Urothelium cell line (cell line): Measurements from ENCODE around the gene CTU1.

Source experiments
- DNase-seq: peaks from one replicate; pipeline ENCODE4 v3.0.0; 2011; ENCODE audit warnings: low spot score, mixed read lengths
- FAIRE-seq: peaks from 2 replicates; lab custom pipeline; 2011; peaks lifted over from hg19 to GRCh38; lab: Jason Lieb, UNC

The CTU1 gene

DNA sequence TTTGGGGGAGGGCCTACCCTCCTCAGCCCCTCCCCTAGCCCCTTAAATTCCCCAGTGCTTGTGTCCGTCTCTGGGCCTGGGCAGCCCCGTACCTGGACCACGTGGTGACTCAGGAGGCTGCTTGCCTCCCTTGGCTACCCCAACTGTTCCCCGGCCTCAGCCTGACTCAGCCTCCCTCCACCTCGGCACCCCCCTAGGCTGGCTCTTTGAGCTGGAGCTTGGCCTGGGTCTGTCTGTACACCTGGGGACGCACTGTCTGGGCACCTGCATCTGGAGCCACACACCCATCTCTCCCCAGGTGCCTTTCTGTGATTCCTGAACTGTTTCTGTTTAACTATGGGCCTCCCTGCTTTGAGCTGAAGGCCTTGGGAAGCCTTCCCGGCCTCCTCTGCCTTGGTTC, 23.7 kb downstream of the CTU1 start:
- DNase-seq (no peak), FAIRE-seq (no peak)

DNA sequence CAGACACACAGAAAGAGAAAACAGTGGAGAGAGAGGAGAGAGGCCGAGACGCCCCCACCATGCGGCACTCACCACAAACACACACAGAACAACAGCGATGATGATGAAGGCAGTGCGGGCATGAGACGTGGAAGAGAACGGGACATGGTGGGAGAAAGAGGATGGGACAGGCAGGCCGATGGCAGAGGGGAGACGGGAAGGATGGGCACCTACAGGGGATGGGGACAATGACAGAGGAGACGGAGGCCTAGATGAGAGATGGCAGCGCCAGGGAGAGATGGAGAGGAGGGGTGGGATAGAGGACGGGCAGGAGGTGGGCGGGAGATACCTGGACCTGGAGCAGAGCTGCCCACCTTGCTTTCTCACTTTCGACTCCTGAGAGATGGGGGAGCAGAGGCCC, 24.4 kb downstream of the CTU1 start:
- FAIRE-seq (no peak), DNase-seq (no peak)

DNA sequence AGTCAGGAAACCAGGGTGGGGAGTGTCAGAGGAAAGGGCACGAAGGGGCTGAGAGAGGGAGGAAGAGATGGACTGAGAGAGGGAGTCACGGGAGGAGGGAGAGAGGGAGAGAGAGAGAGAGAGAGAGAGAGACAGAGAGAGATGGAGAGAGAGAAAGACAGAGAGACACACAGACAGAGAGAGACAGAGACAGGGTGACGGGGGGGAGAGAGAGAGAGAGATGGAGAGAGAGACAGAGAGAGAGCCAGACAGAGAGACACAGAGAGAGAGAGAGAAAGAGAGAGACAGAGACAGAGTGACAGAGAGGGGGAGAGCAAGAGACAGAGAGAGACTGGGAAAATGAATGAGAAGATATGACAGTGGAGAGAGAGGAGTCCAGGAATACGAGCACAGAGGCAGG, 25.0 kb downstream of the CTU1 start:
- no peak for FAIRE-seq
- DNase-seq = no peak

DNA sequence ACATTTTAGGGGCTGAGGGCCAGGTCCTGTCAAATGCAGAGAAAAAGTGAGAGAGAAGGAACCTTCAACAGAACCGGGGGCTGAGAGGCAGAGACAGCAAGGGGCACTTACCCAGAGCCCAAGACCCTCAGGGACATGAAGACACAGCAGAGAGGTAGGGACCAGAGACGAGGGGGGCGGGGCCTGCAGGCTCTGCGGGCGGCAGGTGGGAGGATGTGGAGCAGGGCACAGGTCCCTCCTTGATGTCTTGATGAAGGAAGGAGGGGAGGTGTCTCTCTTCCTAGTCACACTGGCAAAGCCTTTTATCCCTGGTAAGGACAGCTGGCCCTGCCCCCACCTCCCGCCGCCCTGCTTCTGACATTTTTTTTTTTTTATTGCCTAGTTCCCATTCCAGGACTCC, 25.6 kb downstream of the CTU1 start, which contains the start of gene KLK14:
Gene KLK14 (minus strand): TSS at position 277 of the 400 bp plus-strand sequence. CDS start 273 bp downstream, at position 4.
- no peak for FAIRE-seq

DNA sequence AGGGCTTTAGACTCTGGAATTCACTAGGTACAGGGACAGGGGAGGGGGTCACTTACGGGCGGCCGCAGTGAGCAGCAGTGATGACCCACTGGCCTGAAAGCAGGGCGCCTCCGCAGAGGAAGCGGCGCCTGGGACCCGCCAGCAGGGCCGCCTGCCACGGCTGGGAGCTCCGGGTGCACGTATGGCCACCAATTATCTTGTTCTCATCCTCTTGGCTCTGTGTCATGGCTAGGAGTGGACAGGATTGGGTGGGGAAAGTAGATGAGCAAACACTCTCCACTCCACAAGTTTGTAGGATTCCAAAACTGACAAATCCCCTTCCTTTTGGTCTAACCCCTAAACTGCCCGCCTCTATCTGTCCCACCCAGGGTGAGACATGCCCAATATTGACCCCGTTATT, 26.7 kb downstream of the CTU1 start:
- DNase-seq (no peak), FAIRE-seq (no peak)

More for the DNA sequence above, 25.6 kb downstream of the CTU1 start, which contains the start of gene KLK14:
- DNase-seq = no peak

DNA sequence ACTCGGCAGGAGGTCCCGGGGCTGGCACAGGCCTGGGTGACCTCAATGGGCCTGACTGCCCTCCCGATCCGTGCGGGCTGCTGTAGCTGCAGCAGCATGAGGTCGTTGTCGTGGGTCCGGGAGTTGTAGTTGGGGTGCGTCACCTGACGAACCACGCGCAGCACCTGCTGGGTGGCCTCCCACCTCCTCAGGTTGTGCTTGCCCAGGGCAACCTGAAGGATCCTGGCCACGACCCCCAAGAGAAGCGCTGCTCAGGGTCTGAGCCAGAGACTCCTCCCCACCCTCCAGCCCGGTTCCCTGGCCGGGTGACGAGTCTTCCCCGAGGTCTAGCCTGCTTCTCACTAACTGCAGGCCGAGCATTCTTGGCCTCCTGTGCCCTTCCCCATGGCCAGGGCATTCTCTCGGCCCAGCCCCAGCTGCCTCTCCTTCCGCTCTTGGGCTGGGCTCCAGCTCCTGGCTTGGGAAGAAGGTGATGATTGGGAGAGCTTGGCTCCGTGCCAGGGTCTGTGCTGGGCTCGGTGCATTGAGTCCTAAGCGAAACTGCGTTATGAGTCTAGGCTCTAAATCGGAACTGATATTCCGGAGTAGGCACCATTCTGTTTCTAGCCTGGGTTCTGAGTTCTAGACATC, 28.6 kb downstream of the CTU1 start:
- FAIRE-seq (no peak), DNase-seq (no peak)

DNA sequence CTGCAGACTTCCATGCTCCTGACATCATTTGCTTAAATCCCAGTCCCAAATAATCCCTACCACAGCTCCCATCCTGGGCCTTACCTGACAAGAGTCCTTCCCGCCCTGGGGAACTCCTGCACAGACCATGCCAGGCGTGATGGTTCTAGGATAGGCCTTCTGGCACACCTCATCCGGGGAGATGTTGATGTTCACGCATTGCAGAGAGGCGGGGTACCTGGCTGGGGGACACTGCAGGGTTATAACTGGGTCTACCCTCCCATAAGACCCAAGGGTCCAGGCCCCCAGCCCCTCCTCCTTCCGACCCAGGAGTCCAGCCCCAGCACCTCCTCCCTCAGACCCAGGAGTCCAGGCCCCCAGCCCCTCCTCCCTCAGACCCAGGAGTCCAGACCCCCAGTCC, 29.5 kb downstream of the CTU1 start:
- FAIRE-seq = no peak

DNA sequence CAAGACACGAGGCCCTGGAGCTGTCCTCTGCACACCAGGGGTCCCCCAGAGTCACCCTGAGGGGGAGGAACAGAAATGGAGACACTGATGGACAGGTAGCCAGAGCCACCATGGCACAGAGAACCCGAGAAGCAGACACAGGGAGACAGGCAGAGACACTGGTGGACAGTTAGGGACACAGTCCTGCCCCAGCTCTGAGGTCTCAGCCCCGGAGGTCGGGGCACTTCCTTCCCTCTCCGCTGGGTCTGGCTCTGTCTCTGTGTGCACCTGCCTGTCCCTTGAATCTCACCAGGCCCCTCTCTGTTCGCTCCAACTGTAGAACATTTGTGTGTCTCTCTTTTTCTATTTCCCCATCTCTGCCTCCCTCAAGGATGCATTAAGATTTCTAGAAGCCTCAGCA, 30.1 kb downstream of the CTU1 start:
- no peak for DNase-seq
- FAIRE-seq = no peak

More for the DNA sequence above, 29.5 kb downstream of the CTU1 start:
- no peak for DNase-seq

DNA sequence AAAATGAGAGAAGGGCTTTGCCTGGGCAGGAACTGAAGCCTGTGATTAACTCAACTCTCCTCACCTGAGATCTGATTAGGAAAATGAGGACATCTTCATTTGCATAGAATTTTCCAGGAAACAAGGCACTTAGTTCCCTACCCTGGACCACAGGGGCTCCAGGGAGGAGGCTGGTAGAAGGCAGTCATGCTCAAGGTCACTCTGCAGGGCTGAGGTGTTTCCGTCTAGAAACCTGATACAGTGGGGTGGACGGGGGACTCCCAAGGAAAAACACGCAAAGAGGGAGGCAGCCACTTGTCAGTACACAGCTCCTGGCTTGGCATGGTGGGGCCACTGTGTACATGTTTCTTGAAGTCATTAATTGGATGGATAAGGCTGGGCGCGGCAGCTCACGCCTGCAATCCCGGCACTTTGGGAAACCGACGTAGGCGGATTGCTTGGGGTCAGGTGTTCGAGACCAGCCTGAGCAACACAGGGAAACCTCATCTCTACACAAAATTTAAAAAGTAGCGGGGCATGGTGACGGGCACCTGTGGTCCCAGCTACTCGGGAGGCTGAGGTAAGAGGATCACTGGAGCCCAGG, 31.5 kb downstream of the CTU1 start:
- DNase-seq (no peak), FAIRE-seq (no peak)

DNA sequence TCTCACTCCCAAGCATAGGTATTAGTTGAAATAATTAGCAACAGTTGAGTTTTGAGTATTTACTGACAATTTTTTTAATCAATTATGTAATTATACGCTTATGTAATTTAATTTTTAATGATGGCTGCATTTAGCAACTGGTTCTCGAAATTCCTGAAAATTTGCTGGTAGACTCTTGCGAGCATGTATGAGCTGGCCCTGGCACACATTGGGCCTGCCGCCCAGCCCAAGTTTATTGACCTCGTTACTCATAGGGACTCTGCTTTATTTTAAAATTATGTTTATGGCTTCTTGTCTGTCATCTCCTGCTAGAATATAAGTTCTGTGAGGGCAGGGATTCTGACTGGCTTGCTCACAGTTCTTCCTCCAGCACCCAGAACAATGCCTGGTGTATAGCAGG, 32.2 kb downstream of the CTU1 start:
- DNase-seq = no peak
- FAIRE-seq = no peak

DNA sequence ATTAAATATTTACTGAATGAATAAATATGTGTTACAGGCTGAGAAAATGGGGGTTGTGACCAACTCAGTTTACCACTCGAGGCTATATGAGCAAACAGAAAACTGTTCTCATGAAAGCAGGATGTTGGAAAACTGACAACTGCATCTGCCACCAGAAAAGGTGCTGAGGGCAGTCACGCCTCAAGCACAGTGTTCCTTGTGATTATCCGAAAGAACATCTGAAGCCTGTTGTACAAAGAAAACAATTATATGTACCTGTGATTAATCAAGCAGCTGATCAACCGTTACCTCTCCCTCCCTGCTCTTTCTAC, 37.2 kb downstream of the CTU1 start:
- DNase-seq (no peak), FAIRE-seq (no peak)

DNA sequence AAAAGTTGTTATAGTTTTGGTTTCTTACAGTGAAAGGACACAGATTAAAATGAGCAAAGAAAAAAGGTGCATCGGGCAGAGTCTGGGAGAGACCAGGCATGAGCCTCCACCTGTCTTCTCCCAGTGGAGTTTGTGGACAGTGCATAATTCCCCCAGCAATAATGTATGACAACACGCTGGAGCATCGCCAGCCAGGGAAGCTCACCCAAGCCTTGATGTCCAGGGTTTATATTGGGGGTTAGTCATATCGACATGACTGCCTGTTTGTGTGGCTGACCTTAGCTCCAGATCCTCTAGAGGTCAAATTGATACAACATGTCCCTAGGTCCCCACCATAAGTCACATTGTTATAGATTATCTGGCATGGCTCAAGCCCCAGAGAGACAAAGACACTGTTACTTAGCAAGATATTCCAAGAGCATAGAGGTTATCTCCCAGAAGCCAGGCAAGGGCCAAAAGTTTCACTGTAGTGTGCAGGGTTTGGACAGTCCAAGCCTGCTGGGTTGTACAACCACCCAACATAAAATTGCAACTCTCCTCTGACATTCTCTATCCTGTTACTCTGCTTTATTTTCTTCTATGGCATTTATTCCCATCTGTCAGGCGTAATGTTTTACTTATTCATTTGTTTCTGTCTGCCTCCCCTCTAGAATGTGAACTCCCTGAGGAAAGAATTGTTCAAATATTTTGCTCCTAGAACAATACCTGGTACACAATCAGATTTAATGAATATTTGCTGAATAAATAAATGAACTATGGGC, 37.7 kb downstream of the CTU1 start:
- DNase-seq = no peak
- no peak for FAIRE-seq

DNA sequence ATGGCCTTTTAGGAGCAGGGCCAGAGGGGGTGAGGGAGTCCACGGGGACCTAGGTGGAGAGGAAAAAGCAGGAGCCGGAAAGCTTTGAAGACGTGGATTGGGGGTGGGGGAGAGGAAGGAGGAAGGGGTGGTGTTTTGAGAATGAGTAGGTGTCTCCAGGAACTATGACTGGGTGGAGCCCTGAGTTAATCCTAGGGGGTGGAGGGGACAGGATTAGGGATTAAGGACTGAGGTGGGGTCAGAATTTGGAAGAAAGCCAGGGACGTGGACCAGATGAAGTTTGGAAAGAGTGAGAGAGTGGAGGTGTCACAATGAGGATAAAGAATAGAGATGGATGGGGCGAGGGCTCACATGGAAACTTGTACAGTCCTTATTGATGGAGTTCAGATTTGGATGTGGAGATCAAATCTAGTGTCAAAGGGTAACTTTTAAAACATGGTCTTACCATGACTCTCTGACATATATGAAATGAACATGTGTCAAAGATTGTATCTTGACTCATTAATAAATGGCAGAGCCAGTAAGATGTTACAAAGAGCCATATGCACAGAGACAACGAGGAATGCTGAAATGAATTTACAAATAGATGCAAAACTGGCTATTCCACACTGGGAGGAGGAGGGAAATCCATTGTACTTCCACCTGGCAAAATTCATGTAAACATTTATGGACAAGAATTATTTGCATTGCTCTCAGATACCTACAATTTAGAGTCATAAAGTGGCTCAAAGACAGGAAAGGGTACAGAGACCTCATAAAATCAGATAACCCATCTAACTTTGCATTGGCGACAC, 41.6 kb downstream of the CTU1 start:
- FAIRE-seq = no peak
- DNase-seq = no peak

DNA sequence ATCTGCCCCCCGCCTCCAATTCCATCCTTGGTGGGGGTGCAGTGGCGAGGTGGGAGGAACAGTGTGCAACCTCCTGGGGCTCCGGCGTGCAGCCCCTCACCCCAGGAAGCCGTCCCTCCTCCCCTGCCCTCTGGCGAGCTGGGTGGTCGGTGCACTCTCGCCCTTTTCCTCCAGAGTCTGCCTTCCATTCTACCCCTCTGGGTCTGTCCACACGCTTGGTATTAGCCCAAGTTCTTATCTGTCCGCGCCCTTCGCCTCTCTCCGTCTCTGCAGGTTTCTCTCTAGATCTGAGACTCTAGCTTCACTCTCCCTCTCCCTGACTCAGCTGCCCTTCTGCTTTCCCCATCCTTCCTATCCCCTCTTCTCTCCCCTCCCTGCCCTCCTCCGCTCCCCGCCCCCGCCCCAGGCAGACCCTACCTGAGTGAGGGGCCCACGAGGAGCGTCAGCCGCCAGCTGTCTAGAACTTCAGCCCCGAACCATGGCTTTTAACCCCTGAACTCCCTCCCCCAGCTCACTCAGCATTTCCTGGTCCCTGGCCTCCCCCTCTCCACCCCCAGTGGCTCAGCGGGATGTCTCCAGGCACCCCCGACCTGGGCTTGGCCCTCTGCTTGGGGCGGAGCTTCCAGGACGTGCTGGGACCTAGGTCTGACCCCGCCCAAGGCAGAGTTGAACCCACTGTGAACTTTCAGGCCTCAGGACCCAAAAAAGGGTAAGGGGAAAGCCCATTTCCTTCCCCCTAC, 42.8 kb downstream of the CTU1 start:
- FAIRE-seq (no peak), DNase-seq (no peak)

DNA sequence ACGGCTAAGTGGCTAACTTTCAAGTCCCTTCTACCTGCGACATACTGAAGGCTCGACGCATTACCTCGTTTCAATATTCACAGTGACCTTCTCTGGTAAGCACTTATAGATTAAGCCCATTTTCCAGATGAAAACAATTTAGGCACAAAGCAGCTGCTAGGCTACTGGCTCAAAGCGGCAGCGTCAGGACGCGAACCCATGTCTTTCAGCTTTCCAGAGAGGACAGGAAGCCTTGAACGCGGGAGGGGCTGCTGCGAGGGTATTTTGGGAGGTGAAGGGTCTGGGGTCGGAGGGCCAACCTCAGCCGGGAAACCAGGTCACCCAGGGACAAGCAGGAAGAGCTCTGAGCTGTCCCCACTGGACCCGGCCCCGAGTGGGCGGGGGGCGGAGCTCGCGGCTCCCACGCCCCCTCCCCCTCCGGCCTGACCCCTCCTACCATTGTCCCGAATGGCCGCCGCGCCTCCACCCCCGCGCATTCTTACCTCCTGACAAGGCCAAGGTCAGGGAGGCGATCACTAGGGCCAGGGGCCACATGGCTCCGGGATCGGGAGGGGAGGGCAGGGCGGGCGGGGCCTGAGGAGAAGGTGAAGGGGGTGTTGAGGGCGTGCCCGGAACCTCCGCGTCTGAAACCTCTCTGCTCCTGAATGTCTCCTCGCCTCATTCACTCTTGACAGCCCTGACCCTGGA, 43.5 kb downstream of the CTU1 start, which contains the start of gene KLK13:
Gene KLK13 (minus strand): TSS at position 559 of the 687 bp plus-strand sequence. CDS start 25 bp downstream, at position 534.
- peak; percentile 82 for DNase-seq
- peak; percentile 59 for FAIRE-seq

DNA sequence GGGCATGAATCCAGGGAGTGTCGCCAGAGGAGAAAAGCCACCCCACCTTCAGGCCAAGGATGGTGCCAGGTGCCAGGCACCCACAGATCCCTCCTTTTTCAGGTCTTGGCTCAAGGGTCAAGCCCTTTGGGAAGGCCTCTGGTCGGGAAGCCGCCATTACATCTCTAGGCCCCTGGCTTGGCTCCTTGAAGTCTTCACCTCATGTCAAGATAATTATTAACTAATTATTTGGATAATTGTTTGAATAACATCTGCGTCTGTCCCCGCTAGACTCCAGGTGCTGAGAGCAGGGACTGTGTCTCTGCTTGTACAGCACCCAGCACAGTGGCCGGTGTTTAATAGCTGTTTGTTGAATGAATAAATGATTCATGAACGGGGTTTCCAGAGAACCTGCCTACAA, 44.5 kb downstream of the CTU1 start:
- DNase-seq = no peak
- no peak for FAIRE-seq

DNA sequence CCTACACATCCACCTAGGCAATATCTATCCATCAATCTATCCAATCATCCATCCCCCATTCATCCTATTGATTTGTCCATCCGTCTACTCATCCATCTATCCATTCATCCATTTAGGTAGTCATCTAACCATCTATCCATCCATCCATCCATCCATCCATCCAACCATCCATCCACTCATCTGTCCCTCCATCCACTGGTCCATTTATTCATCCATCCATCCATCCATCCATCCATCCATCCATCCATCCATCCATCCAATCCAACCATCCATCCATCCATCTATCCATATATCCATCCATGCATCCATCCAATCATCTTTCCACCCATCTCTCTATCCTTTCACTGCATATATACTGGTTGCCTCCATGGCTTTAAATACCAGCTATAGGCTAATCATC, 47.2 kb downstream of the CTU1 start:
- FAIRE-seq (peak; percentile 48), DNase-seq (no peak)

DNA sequence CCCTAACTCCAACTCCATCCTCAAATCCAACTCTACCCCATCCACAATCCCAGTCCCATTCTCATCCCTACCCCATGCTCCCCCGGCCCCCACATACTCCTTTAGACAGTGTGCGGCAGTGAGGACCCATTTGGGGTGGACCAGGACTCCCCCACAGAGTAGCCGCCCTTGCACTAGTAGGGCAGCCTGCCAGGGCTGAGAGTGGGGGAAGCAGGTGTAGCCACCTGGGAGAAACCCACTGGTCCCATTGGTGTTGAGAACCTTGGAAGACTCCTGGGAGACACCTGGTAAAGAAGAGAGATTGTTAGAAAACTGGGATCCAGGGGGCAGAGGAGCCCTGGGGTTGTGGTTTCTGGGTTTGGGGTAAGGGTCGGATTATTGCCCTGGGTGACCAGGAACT, 47.9 kb downstream of the CTU1 start:
- DNase-seq = no peak
- no peak for FAIRE-seq

DNA sequence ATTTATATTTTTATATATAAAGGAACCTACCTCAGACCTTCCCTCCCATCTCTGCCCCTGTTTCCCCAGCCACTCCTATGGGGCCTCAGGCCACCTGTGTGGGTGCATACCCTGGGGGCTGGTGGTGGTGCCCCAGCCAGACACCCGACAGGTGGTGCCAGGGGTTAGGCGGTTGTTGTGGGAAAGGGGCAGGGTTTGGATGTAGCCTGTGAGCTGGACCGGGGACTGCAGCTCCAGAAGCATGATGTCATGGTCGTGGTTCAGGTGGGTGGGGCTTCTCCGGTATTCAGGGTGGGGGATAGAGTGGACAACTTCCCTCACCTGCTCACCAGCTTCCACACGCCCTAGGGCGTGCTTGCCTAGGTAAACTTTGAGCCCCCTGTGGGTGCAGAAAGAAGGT, 48.5 kb downstream of the CTU1 start:
- no peak for DNase-seq
- no peak for FAIRE-seq

DNA sequence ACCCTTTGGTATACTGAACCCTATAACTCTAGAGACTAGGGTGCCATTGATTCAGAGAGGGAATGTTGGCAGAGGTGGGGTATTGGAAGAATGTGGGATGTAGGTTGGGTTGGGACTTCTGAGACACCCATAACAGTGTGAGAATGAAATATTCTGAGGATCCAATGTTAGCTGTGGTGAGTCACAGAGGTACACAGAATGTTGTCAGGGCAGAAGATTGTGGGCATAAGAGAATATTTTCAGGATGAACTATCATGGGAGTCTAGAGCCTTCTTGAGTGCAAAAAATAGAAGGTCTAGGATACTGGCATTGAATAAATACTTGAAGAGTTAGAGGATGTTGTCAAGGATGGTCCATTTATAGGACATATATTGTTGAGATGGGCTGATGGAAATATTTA, 52.3 kb downstream of the CTU1 start:
- FAIRE-seq (no peak), DNase-seq (no peak)
